IPS DF 4.7 (cell line): ENCODE measurements around the gene GPR4.

Experiments
- DNase-seq: peaks from one replicate; pipeline ENCODE4 v3.0.0-alpha.2; 2013; ENCODE audit warnings: low spot score; ENCODE audit errors: extremely low read depth

Gene GPR4

DNA sequence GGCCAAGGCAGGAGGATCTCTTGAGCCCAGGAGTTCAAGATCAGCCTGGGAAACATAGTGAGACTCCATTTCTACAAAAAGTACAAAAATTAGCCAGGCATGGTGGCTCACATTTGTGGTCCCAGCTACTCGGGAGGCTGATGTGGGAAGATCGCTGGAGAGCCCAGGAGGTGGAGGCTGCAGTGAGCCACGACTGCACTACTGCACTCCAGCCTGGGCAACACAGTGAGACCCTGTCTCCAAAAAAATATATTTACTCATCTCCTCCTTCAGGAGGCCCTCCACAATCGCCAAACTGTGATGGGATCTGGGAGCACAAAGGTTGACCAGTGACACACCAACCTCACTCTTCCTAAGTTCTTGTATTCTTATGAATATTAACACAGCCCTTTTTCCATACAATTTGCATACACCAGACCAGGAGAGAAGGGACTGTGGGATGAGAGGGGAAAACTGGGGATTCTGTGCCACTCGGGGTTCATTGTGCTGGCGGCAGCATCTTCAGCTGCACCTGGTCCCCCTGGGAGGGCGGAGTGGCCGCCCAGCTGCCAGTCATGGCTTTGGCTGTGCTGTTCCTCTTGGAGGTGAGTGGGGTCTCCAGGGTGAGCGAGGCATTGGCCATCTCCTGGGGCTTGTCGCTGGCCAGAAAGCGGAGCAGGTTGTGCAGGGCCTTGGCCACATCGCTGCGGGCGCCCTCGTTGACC lies 11.6 kb downstream of the GPR4 start:
- no peak for DNase-seq

DNA sequence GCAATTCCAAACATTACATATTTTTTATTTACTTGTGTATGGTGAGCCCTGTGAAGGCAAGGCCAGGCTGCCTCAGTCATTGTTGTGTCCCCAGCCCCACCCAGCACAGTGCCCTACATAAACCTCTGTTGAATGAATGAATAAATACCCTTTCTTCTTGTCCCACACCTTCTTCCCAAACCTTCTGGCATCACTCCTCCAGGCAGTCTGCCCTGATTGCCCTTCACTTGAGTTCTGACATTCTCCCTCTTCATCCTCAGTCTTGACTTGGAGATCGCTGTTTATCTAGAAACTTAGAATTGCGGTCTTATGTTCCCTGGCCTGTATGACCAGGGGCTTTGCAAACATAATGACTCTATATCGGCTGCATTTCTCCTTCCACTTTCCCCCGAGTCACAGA lies 12.2 kb downstream of the GPR4 start:
- no peak for DNase-seq

DNA sequence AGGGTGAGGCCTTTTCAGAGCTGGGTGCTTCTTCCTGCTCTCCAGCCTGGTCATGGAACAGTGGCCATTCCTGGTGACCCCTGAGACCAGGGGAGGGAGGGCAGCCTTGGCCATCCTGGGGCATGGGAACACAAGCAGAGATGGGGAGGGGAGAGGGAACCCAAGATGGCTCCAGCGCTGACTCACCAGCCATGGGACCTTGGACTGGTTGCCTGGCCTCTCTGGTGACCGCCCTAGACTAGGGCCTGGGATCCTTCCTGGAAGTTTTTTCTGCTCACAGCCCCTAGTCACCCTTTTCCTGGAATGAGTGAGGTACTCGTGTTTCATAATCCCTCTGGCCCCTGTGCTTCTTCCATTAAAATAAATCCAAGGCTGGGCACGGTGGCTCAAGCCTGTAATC lies 14.1 kb downstream of the GPR4 start:
- no peak for DNase-seq

DNA sequence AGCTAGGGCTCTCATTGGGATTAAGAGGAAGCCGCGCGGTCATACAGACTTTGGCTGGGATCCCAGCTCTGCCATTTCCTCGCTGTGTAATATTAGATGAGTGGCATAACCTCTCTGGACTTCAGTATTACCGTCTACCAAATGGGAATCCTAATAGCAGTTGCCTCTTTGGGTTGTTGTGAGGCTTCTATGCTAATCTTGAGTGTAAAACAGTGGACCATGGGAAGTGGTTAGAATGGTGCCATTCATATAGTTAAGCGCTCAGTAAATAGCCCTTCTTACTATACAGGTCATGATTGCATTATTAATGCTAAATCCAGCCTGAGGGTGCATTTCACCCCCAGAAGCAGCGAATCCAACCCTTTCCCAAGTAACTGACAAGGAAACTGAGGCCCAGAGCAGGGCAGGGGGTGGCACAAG lies 16.8 kb downstream of the GPR4 start:
- DNase-seq, result no peak

DNA sequence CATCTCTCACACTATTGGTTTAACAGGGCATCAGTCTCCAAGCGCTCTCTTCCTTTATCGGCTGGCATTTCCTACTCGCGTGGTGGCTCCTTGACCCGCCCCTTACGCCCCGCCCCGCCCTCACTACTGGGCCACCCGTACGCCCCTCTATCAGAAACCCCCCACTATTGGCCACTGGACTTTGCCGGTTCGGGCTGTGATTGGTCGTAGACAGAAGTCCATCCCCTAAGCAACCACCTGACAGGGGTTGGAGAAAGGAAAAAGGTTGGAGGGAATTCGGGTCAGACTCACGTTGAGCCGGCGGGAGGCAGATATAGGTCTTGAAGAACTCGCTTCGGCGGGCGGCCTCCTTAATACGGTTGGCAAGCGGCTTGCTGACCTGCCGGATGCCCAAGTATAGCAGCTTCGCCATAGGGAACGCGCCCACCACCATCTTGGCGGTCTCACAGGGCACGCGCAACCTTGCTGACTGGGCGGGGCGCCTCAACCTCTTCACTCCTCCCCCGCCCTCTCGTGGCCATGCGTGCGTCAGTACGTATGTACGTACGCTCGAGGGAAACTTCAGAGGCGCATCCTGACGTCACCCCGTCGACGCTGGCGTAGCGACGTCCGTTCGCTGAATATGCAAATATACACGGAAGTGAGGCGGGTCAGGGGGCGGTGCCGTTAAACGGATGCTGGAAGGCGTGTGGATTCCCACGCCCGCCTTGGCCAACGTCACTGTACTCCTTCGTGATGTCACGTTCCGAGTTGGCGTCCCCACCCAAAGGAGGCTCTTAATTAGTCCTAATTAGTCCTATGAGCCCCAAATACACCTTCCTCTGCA lies 17.5 kb downstream of the GPR4 start, which contains the start of gene OPA3:
TSS of gene OPA3 (minus strand) at position 471 of the 826 bp plus-strand sequence. CDS start at position 433, 38 bp downstream.
- DNase-seq, result peak; percentile 99

GRCh38 chr19:45581576-45581975 lies 20.4 kb downstream of the GPR4 start:
- no peak for DNase-seq

DNA sequence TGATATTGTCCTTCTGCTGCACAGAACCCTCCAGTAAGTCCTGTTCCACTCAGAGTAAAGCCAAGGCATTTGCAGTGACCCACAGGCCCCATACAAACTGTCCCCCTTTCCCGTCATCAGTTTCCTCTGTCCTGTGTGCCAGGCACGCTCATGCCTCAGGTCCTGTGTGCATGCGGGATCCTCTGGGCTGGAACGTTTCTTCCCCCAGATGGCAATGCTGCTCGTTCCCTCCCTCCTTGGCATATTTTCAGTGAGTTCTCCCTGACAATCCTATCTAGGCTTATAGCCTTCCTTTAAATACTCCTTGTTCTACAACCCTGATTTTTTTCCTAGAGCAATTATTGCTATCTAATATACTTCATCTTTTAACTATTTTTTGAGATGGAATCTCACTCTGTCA lies 23.2 kb downstream of the GPR4 start:
- DNase-seq, result no peak

GRCh38 chr19:45577111-45577905 lies 24.7 kb downstream of the GPR4 start:
- DNase-seq, result no peak

DNA sequence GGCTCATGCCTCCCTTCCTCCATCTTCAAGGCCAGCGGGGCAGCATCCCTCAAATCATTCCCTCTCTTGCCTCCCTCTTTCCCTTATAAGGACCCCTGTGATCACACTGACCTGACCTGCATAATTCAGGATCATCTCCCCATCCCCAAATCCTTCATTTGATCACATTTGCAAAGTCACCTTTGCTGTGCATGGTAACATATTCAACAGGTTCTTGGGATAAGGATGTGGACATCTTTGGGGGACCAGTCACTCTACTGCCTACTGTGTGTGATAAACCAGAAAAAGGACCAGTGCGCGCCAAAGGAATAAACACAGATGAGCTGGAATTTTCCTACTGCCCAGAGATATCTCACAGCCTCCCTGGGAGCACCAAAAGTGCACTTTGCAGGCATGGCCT lies 25.3 kb downstream of the GPR4 start:
- no peak for DNase-seq

DNA sequence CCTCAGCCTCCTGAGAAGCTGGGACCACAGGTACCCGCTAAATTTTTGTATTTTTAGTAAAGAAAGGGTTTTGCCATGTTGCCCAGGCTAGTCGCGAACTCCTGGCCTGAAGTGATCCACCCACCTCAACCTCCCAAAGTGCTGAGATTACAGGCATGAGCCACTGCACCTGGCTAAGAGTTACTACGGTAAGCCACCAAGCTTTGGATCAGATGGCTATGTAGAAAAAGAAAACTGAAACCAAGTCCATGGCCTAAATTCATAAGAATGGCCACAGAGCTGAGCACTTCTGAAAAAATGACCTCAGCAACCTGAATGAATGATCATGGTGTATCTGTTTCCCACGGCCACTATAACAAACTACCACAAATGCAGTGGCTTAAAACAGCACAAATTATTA lies 26.8 kb downstream of the GPR4 start:
- no peak for DNase-seq

DNA sequence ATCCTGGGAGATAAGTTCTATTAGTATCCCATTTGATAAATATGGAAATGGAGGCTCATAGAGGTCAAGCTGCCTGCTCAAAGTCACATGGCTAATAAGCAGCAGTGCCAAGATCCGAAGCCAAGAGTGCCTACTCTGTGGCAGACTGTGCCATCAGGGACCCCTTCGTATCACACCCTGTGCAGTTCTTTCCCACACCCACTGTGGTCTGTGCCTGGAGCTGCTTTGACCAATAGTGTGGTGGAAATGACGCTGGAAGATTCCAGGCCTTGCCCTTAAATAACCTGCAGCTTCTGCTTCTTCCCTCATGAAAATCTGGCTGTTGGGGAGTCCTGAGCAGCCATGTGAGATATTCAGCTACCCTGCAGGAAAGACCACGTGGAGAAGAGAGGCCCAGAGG lies 27.5 kb downstream of the GPR4 start:
- no peak for DNase-seq

DNA sequence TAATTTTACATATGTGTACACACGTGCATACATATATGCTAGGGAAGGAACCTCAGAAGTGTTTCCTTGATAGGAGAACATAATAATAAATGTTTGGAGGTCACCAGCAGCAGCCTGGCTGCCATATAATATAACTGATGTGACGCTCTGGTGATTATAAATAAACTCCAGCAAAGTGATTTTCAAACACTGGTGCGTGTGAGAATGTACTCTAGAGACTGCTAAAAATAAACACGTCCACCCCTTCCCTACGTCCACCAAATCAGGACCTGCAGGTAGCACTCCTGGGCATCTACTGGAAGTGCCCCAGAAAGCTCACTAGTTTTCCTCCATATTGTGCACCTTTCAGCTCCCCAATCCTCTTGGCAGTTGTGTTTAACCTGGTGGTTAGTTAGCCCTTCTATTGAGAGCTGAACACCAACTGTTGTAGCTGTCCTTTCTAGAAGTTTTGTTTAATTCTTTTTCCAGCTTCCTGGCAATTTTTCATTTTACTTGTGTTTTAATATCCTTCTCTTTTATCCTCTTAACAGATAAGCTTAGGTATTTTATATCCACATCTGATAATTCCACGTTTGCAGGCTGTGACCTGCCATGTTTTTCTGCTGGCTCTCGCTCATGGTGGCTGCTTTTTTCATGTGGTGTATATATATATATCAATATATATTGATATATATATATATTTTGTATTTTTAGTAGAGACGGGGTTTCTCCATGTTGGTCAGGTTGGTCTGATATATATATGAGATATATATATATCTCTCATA lies 30.4 kb downstream of the GPR4 start:
- DNase-seq, result no peak

GRCh38 chr19:45569619-45570421 lies 32.2 kb downstream of the GPR4 start:
- no peak for DNase-seq

DNA sequence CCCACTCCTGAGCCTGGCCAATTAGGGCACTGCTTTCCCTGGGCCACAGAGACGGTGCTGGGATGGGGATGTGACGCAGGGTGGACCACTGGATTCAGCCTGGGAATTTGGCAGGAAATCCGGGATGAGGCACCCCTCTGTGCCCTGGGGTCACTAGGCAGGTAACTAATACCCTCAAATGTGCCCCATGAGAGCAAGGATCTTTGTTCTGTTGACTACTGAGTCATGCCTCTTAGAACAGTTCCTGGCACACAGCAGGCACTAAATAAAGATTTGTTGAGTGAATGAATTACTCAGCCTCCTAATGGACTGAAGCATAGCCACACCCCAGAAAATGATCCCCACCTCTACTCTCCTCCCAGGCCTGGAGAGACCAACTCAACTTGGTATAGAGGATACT lies 33.3 kb downstream of the GPR4 start:
- DNase-seq, result no peak

GRCh38 chr19:45567609-45568008 lies 34.4 kb downstream of the GPR4 start:
- no peak for DNase-seq

DNA sequence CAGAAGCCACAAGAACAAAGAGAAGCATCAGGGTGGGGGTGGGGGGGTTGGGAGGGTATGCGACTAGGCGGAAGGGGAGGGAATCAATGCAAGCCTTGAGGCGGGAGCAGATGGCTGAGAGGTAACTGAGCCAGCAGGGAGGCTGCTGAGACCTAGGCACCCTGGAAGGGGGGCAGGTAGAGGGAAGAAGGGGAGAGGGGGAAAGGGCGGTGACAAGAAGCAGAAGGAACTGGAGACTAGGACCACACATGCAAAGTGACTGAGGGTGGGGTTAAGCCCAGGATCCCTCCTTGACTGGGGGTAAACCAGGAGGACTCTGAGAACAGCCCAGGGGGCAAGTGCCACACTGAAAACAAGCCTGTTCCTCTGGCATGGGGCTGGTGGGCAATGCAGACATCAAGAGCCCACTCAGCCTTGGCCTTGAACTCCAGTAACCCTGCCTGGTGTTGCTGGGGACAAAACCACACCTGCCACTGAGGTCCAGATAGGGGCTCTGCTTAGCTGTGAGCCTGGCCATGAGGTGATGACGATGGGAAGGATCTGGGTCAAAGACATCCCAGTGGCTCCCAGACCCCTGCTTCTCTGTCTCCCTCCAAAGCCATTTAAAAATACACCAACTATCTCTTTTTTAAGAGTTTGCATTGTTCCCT lies 37.8 kb downstream of the GPR4 start:
- DNase-seq, result peak; percentile 49

- DNase-seq, result no peak
Measured at GRCh38 chr19:45560686-45561085, 41.3 kb downstream of the GPR4 start.

DNA sequence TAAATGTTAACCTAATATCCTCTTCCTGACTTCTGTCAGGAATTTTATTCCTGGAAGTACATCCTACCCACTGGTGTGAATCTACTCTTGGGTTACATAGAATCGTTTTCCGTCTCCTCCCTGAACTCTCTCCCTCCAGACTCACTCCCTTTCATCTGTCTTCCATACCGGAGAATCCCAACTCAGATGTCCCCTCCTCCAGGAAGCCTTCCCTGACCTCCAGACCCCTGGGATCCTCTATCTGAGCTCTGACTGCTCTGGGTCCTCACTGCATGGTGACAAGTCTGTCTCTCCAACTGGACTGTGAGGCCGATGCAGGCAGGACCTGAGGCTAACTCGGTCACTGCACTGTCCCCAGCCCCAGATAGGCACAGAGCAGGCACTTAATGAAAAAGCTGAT lies 42.0 kb downstream of the GPR4 start:
- DNase-seq, result no peak

DNA sequence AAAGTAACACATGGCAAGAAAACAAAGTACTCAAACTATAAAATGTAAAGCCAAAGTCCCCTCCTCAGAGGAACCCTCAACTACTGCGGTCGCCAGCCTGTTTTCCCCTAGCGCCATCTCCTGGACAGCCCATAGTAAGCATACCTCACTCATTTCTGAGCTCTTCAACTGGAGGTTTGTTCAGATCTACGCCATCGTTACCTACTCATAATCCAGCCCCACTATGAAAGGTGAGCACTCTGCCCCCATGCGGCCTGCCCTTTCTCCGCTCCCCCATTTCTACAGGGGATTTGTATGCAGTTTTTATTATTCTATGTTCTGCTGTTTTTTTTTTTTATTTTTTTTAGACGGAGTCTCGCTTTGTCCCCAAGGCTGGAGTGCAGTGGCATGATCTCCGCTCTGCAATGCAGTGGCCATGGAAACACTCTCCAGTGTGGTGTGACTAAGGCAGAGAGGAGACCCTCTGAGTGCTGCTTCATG lies 43.6 kb downstream of the GPR4 start:
- peak; percentile 60 for DNase-seq

- DNase-seq, result no peak
Measured at GRCh38 chr19:45556835-45557234, 45.2 kb downstream of the GPR4 start.
